ENCODE data around the gene OR10AG1. TPM values are rescaled to one million over a fixed set of nuclear protein-coding genes. Genes with fewer than 3 reads are reported as not detected.

Gene OR10AG1
- total RNA-seq, 4 donors from 2014 or later, result not detected

GRCh38 chr11:55966391-55966790, 3.4 kb downstream of the OR10AG1 start:
- WGBS, 2 donors, result 66 to 69% methylated on average over 2 of the region's 2 CpGs
- no peak overlapping the region for H3K4me3 ChIP-seq (ENCODE audit: low read depth, poor library complexity, severe bottlenecking)
- intact Hi-C loops (cut with DNase I; ENCODE audit: low total_unique reads), result no loop called here
- DNase-seq (ENCODE audit: low spot score in 2 of 2), result no peak
- TF ChIP-seq CTCF (IDR thresholded peaks at IDR 0.05), result no peak
- TF ChIP-seq POLR2A (IDR thresholded peaks at IDR 0.05), result no peak

- TF ChIP-seq CTCF (IDR thresholded peaks at IDR 0.05), result no peak
- no peak for TF ChIP-seq POLR2A (IDR thresholded peaks at IDR 0.05)
- intact Hi-C loops (cut with DNase I; ENCODE audit: low total_unique reads), result no loop called here
- 62 to 81% methylated on average over 4 of the region's 4 CpGs for WGBS, 2 donors
- no peak for DNase-seq (ENCODE audit: low spot score in 2 of 2)
- H3K4me3 ChIP-seq (ENCODE audit: low read depth, poor library complexity, severe bottlenecking), result no peak overlapping the region
Measured at GRCh38 chr11:55956521-55956920, 13.2 kb downstream of the OR10AG1 start.

GRCh38 chr11:55949330-55949729, 20.4 kb downstream of the OR10AG1 start:
- no peak overlapping the region for H3K4me3 ChIP-seq (ENCODE audit: low read depth, poor library complexity, severe bottlenecking)
- no peak for DNase-seq (ENCODE audit: low spot score in 2 of 2)
- TF ChIP-seq POLR2A (IDR thresholded peaks at IDR 0.05) (no peak), CTCF (IDR thresholded peaks at IDR 0.05) (no peak)
- intact Hi-C loops (cut with DNase I; ENCODE audit: low total_unique reads), result no loop called here
- WGBS, 2 donors, result 61 to 64% methylated on average over 3 to 4 of the region's 4 CpGs

- 9 to 12% methylated on average over 3 of the region's 3 CpGs for WGBS, 2 donors
- no peak for DNase-seq (ENCODE audit: low spot score in 2 of 2)
- no peak overlapping the region for H3K4me3 ChIP-seq (ENCODE audit: low read depth, poor library complexity, severe bottlenecking)
- no peak for TF ChIP-seq CTCF (IDR thresholded peaks at IDR 0.05)
- TF ChIP-seq POLR2A (IDR thresholded peaks at IDR 0.05), result no peak
- intact Hi-C loops (cut with DNase I; ENCODE audit: low total_unique reads), result no loop called here
Measured at GRCh38 chr11:55942785-55943392, 26.9 kb downstream of the OR10AG1 start.

GRCh38 chr11:55936300-55936699, 33.4 kb downstream of the OR10AG1 start, which contains the start of gene OR5I1:
OR5I1 (minus strand) TSS chr11:55936400; CDS start chr11:55936400, 0 bp downstream.
- DNase-seq (ENCODE audit: low spot score in 2 of 2), result no peak
- WGBS, 2 donors, result 57 to 67% methylated on average over 2 of the region's 2 CpGs
- TF ChIP-seq POLR2A (IDR thresholded peaks at IDR 0.05), result no peak
- no peak for TF ChIP-seq CTCF (IDR thresholded peaks at IDR 0.05)
- intact Hi-C loops (cut with DNase I; ENCODE audit: low total_unique reads), result no loop called here
- H3K4me3 ChIP-seq (ENCODE audit: low read depth, poor library complexity, severe bottlenecking), result no peak within 1 kb of the TSS

- TF ChIP-seq POLR2A (IDR thresholded peaks at IDR 0.05), result no peak
- TF ChIP-seq CTCF (IDR thresholded peaks at IDR 0.05), result no peak
- no peak for DNase-seq (ENCODE audit: low spot score in 2 of 2)
- intact Hi-C loops (cut with DNase I; ENCODE audit: low total_unique reads), result no loop called here
- 83% methylated on average over 4 to 5 of the region's 5 CpGs for WGBS, 2 donors
- no peak overlapping the region for H3K4me3 ChIP-seq (ENCODE audit: low read depth, poor library complexity, severe bottlenecking)
Measured at GRCh38 chr11:55920537-55920936, 49.2 kb downstream of the OR10AG1 start.

All from lower leg skin (tissue), 4 donors.